Ascending aorta (tissue), 2 donors: ENCODE data around the gene ZNF701. TPM values are rescaled to one million over a fixed set of nuclear protein-coding genes. Genes with fewer than 3 reads are reported as not detected.
"Not testable (repeated sequence)": the region's sequence is repeated elsewhere in the genome, so short reads cannot be mapped to it uniquely, and the experiment has no call there.

Experiments used
- DNase-seq, 2 donors: peaks; one replicate each; pipeline ENCODE4 v3.0.0-alpha.2; 2019; ENCODE audit warnings: low spot score in 2 of 2
- H3K27ac ChIP-seq, 2 donors: fragments of 200-600 bp; sonication (generic); one replicate each; pipeline ENCODE4 v1.5.1; 2016 to 2017; ENCODE audit warnings: mild to moderate bottlenecking in 1 of 2
- H3K27me3 ChIP-seq: fragments of 200-600 bp; sonication (generic); one replicate; pipeline ENCODE4 v1.5.1; 2017
- H3K36me3 ChIP-seq, 2 donors: fragments of 200-600 bp; sonication (generic); one replicate each; pipeline ENCODE4 v1.5.1; 2016
- H3K4me1 ChIP-seq, 2 donors: fragments of 200-600 bp; sonication (generic); one replicate each; pipeline ENCODE4 v1.5.1; 2016 to 2017; ENCODE audit warnings: mild to moderate bottlenecking in 1 of 2
- H3K4me3 ChIP-seq, 2 donors: fragments of 200-600 bp; sonication (generic); one replicate each; pipeline ENCODE4 v1.5.1; 2016 to 2017; ENCODE audit warnings: mild to moderate bottlenecking in 1 of 2
- H3K9me3 ChIP-seq, 2 donors: fragments of 200-600 bp; sonication (generic); one replicate each; pipeline ENCODE4 v1.5.1; 2016
- CTCF ChIP-seq, 3 experiments: fragments of 200-600 bp in 2 of 3; fragments of 450-650 bp in 1 of 3; sonication (generic) in 2 of 3; IDR thresholded peaks; one replicate each; pipeline ENCODE4 v1.5.1; 2016 to 2019; ENCODE audit warnings: antibody characterized with exemption in 3 of 3, mild to moderate bottlenecking in 1 of 3, moderate library complexity in 1 of 3
- intact Hi-C: fragments of 100-400 bp; cut with DNase I; formaldehyde crosslinking; loops from one replicate; pipeline ENCODE4 v1.15.1; 2023
- total RNA-seq: library from RNA; depleted of rRNA; stranded (reverse); fragments of >200 nt; gene quantifications from one replicate; pipeline ENCODE4 v1.1.0, GENCODE V29; 2016

The ZNF701 gene
- total RNA-seq, 1 donor from 2014 or later: 13.2 TPM

- peaks cover 0 to 3% of the 10 kb centered on the region in 2 donors for H3K4me1 ChIP-seq
- H3K27me3 ChIP-seq: no peaks in the 10 kb centered on the region
- peaks cover 0 to 4% of the 10 kb centered on the region in 2 donors for H3K9me3 ChIP-seq
- H3K4me3 ChIP-seq: no peak overlapping the region
- DNase-seq: no peak
- no peak overlapping the region for H3K27ac ChIP-seq
- intact Hi-C loops: no loop called here
- TF ChIP-seq CTCF (IDR thresholded peaks at IDR 0.05): no peak
- H3K36me3 ChIP-seq: peaks cover 22 to 37% of the 10 kb centered on the region in 2 donors
These were observed 28.5 kb upstream of the ZNF701 start for GRCh38 chr19:52541608-52542007.

- H3K4me1 ChIP-seq, DNase-seq, H3K27ac ChIP-seq, H3K4me3 ChIP-seq, intact Hi-C loops, H3K27me3 ChIP-seq: not testable (repeated sequence)
- H3K9me3 ChIP-seq: peaks cover 0 to 11% of the 10 kb centered on the region in 2 donors
- peaks cover 29 to 46% of the 10 kb centered on the region in 2 donors for H3K36me3 ChIP-seq
These were observed 27.5 kb upstream of the ZNF701 start for GRCh38 chr19:52542541-52542940.

GRCh38 chr19:52542984-52543664, 27.0 kb upstream of the ZNF701 start:
- no peaks in the 10 kb centered on the region for H3K27me3 ChIP-seq
- H3K9me3 ChIP-seq: peaks cover 0 to 14% of the 10 kb centered on the region in 2 donors
- H3K4me1 ChIP-seq: no peaks in the 10 kb centered on the region
- intact Hi-C loops: no loop called here
- no peak for TF ChIP-seq CTCF (IDR thresholded peaks at IDR 0.05)
- peaks cover 33 to 52% of the 10 kb centered on the region in 2 donors for H3K36me3 ChIP-seq
- H3K4me3 ChIP-seq: no peak overlapping the region
- no peak overlapping the region for H3K27ac ChIP-seq
- DNase-seq: no peak

DNA sequence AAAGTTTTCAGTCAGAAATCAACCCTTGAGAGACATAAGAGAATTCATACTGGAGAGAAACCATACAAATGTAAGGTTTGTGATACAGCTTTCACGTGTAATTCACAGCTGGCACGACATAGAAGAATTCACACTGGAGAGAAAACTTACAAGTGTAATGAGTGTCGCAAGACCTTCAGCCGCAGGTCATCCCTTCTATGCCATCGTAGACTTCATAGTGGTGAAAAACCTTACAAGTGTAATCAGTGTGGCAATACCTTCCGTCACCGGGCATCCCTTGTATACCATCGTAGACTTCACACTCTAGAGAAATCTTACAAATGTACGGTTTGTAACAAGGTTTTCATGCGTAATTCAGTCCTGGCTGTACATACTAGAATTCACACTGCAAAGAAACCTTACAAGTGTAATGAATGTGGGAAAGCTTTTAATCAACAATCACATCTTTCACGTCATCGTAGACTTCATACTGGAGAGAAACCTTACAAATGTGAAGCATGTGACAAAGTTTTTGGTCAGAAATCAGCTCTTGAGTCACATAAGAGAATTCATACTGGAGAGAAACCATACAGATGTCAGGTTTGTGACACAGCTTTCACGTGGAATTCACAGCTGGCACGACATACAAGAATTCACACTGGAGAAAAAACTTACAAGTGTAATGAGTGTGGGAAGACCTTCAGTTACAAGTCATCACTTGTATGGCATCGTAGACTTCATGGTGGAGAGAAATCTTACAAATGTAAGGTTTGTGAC, 15.7 kb upstream of the ZNF701 start:
- Histone ChIP-seq H3K4me1 (no peaks in the 10 kb centered on the region), H3K27me3 (no peaks in the 10 kb centered on the region), H3K36me3 (peaks cover 68 to 95% of the 10 kb centered on the region in 2 donors), H3K27ac (no peak overlapping the region), H3K4me3 (no peak overlapping the region), H3K9me3 (peaks cover 79 to 95% of the 10 kb centered on the region in 2 donors)
- no peak for DNase-seq
- intact Hi-C loops: no loop called here
- TF ChIP-seq CTCF (IDR thresholded peaks at IDR 0.05): no peak

- no peak for TF ChIP-seq CTCF (IDR thresholded peaks at IDR 0.05)
- Histone ChIP-seq H3K36me3 (peaks cover 54 to 96% of the 10 kb centered on the region in 2 donors), H3K9me3 (peaks cover 77 to 100% of the 10 kb centered on the region in 2 donors), H3K4me1 (no peaks in the 10 kb centered on the region), H3K27me3 (no peaks in the 10 kb centered on the region), H3K4me3 (no peak overlapping the region), H3K27ac (no peak overlapping the region)
- intact Hi-C loops: no loop called here
- no peak for DNase-seq
These were observed 12.7 kb upstream of the ZNF701 start for GRCh38 chr19:52557231-52557995.

DNA sequence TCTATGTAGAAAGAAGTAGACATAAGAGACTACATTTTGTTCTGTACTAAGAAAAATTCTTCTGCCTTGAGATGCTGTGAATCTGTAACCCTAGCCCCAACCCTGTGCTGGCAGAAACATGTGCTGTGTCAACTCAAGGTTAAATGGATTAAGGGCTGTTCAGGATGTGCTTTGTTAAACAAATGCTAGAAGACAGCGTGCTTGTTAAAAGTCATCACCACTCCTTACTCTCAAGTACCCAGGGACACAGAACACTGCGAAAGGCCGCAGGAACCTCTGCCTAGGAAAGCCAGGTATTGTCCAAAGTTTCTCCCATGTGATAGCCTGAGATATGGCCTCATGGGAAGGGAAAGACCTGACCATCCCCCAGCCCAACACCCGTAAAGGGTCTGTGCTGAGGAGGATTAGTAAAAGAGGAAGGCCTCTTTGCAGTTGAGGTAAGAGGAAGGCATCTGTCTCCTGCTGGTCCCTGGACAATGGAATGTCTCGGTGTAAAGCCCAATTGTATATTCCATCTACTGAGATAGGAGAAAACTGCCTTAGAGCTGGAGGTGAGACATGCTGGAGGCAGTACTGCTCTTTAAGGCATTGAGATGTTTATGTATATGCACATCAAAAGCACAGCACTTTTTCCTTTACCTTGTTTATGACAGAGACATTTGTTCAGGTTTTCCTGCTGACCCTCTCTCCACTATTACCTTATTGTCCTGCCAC, 11.2 kb upstream of the ZNF701 start:
- DNase-seq, H3K4me3 ChIP-seq, H3K27me3 ChIP-seq, H3K27ac ChIP-seq, H3K4me1 ChIP-seq, intact Hi-C loops: not testable (repeated sequence)
- H3K9me3 ChIP-seq: peaks cover 68 to 100% of the 10 kb centered on the region in 2 donors
- peaks cover 40 to 96% of the 10 kb centered on the region in 2 donors for H3K36me3 ChIP-seq

GRCh38 chr19:52561611-52562010, 8.5 kb upstream of the ZNF701 start:
- intact Hi-C loops, H3K4me1 ChIP-seq, H3K27ac ChIP-seq, H3K27me3 ChIP-seq, H3K4me3 ChIP-seq, DNase-seq: not testable (repeated sequence)
- peaks cover 46 to 95% of the 10 kb centered on the region in 2 donors for H3K9me3 ChIP-seq
- H3K36me3 ChIP-seq: peaks cover 23 to 81% of the 10 kb centered on the region in 2 donors
